Adrenal gland (tissue), 5 donors: ENCODE results near the gene DCTN2.

ENCODE experiments used
- POLR2A ChIP-seq, 2 donors: fragments of 450-650 bp; IDR thresholded peaks; one replicate each; pipeline ENCODE4 v1.6.1; 2017; ENCODE audit warnings: antibody characterized with exemption in 2 of 2, mild to moderate bottlenecking in 2 of 2, moderate library complexity in 1 of 2
- TF ChIP-seq, protein P1 (sequence below), 6 experiments: fragments of 450-650 bp in 4 of 6; fragments of 200-600 bp in 2 of 6; sonication (generic) in 1 of 6; IDR thresholded peaks; 1 replicate in 5 of 6; 2 replicates in 1 of 6; pipeline versions ENCODE4 v1.5.1 to v1.8.0; 2016 to 2021; ENCODE audit warnings: antibody characterized with exemption in 6 of 6, mild to moderate bottlenecking in 2 of 6, moderate library complexity in 1 of 6
- donor health status: DM: no; HTN: no; CAD: no.

DNA sequence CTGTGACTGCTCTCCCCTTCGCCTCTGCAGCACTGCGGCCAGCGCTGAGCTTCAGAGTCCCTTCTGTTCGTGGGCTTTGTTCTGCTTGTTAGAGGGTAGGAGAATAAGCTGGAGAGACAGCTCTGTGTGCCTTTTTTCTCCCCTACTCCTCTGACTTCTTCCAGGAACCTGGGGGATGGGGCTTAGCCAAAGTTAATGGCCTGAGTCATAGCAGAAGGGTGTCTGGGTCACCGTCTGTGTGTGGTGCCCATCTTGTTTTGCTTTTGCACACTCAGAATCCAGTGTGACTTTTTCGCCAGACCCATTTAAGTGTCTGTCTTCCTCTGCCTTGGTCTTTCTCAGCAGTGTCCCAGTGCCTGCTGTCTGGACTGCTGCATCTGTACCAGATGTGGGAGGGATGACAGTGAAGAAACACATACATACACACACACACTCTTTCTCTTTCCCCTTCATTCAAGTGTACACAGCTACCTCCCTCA is 5.9 kb upstream of the DCTN2 start:
- TF ChIP-seq, protein P1, sequence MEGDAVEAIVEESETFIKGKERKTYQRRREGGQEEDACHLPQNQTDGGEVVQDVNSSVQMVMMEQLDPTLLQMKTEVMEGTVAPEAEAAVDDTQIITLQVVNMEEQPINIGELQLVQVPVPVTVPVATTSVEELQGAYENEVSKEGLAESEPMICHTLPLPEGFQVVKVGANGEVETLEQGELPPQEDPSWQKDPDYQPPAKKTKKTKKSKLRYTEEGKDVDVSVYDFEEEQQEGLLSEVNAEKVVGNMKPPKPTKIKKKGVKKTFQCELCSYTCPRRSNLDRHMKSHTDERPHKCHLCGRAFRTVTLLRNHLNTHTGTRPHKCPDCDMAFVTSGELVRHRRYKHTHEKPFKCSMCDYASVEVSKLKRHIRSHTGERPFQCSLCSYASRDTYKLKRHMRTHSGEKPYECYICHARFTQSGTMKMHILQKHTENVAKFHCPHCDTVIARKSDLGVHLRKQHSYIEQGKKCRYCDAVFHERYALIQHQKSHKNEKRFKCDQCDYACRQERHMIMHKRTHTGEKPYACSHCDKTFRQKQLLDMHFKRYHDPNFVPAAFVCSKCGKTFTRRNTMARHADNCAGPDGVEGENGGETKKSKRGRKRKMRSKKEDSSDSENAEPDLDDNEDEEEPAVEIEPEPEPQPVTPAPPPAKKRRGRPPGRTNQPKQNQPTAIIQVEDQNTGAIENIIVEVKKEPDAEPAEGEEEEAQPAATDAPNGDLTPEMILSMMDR (IDR thresholded peaks at IDR 0.05): no peak
- no peak for TF ChIP-seq POLR2A (IDR thresholded peaks at IDR 0.05)
